Measurements from ENCODE around the gene CRLF3.

Gene CRLF3, protein sequence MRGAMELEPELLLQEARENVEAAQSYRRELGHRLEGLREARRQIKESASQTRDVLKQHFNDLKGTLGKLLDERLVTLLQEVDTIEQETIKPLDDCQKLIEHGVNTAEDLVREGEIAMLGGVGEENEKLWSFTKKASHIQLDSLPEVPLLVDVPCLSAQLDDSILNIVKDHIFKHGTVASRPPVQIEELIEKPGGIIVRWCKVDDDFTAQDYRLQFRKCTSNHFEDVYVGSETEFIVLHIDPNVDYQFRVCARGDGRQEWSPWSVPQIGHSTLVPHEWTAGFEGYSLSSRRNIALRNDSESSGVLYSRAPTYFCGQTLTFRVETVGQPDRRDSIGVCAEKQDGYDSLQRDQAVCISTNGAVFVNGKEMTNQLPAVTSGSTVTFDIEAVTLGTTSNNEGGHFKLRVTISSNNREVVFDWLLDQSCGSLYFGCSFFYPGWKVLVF

GRCh38 chr17:30824356-30825145 lies at the start of gene CRLF3:
Gene CRLF3 (minus strand): TSS chr17:30824692. CDS start chr17:30824651, 41 bp downstream.
- peak within 1 kb of the TSS; percentile 93 for H3K4me3 ChIP-seq (ENCODE audit: low read depth, low read length)
- H3K4me1 ChIP-seq (ENCODE audit: control insufficient read depth, insufficient read depth, low read length): peaks cover 22% of the 10 kb centered on the region
- POLR2A ChIA-PET: interaction anchor here (0.5 to 2.1 kb wide), 12 partner anchors 12 to 533 kb away, joined by 3 to 9 read pairs (median 3); partner anchors contain the start of gene BLMH
- H3K36me3 ChIP-seq (ENCODE audit: control insufficient read depth in 2 of 2, insufficient read depth in 1 of 2, low read length in 2 of 2): no peaks in the 10 kb centered on the region; a peak in 1 of 3 replicates
- H3K27ac ChIP-seq (ENCODE audit: extremely low read depth, low read depth, low read length): peak within 1 kb of the TSS; percentile 95
- H3K9me3 ChIP-seq (ENCODE audit: control insufficient read depth, insufficient read depth, low read depth, low read length): no peaks in the 10 kb centered on the region
- CTCF ChIA-PET: interaction anchor here (0.6 to 3.0 kb wide), 18 partner anchors 9 to 721 kb away, joined by 3 to 19 read pairs (median 3); partner anchors contain the start of gene BLMH
- TF ChIP-seq ZNF629 (tag by site-specific recombination; IDR thresholded peaks at IDR 0.05) (peak; percentile 12), HOXA7 (CRISPR knock-in tag; IDR thresholded peaks at IDR 0.05; ENCODE audit: borderline replicate concordance) (no peak), ZNF777 (tag by site-specific recombination; IDR thresholded peaks at IDR 0.05; ENCODE audit: borderline replicate concordance) (no peak), ZNF596 (tag by site-specific recombination; IDR thresholded peaks at IDR 0.05) (peak; percentile 40; the same call in 1 of the 2 replicates), HOXD13 (CRISPR knock-in tag; IDR thresholded peaks at IDR 0.05; ENCODE audit: borderline replicate concordance) (no peak), ZNF768 (tag by site-specific recombination; IDR thresholded peaks at IDR 0.05) (peak; percentile 74; the same call in 1 of the 2 replicates), ZNF660 (tag by site-specific recombination; IDR thresholded peaks at IDR 0.05) (peak; percentile 93), ZNF488 (tag by site-specific recombination; IDR thresholded peaks at IDR 0.05) (no peak), ZSCAN16 (tag by site-specific recombination; IDR thresholded peaks at IDR 0.05) (no peak), ZNF585B (tag by site-specific recombination; IDR thresholded peaks at IDR 0.05) (no peak), ZNF571 (tag by site-specific recombination; IDR thresholded peaks at IDR 0.05) (no peak), ZSCAN5A (tag by site-specific recombination; IDR thresholded peaks at IDR 0.05) (peak; percentile 63), OVOL3 (tag by site-specific recombination; IDR thresholded peaks at IDR 0.05) (0 out of 2 replicates have a peak, but pooled peaks have one; percentile 60), ATF2 (tag by site-specific recombination; IDR thresholded peaks at IDR 0.05; ENCODE audit: low read depth) (no peak), ZNF214 (tag by site-specific recombination; IDR thresholded peaks at IDR 0.05; ENCODE audit: borderline replicate concordance) (no peak), ZFP37 (tag by site-specific recombination; IDR thresholded peaks at IDR 0.05) (0 out of 2 replicates have a peak, but pooled peaks have one; percentile 26), ZNF433 (tag by site-specific recombination; IDR thresholded peaks at IDR 0.05; ENCODE audit: low read depth) (no peak), PRDM6 (tag by site-specific recombination; IDR thresholded peaks at IDR 0.05) (no peak)
- TF ChIP-seq, protein P1, sequence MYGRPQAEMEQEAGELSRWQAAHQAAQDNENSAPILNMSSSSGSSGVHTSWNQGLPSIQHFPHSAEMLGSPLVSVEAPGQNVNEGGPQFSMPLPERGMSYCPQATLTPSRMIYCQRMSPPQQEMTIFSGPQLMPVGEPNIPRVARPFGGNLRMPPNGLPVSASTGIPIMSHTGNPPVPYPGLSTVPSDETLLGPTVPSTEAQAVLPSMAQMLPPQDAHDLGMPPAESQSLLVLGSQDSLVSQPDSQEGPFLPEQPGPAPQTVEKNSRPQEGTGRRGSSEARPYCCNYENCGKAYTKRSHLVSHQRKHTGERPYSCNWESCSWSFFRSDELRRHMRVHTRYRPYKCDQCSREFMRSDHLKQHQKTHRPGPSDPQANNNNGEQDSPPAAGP (tag by site-specific recombination; IDR thresholded peaks at IDR 0.05): peak; percentile 77; the same call in 1 of the 2 replicates
- TF ChIP-seq, protein P2, sequence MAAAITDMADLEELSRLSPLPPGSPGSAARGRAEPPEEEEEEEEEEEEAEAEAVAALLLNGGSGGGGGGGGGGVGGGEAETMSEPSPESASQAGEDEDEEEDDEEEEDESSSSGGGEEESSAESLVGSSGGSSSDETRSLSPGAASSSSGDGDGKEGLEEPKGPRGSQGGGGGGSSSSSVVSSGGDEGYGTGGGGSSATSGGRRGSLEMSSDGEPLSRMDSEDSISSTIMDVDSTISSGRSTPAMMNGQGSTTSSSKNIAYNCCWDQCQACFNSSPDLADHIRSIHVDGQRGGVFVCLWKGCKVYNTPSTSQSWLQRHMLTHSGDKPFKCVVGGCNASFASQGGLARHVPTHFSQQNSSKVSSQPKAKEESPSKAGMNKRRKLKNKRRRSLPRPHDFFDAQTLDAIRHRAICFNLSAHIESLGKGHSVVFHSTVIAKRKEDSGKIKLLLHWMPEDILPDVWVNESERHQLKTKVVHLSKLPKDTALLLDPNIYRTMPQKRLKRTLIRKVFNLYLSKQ (tag by site-specific recombination; IDR thresholded peaks at IDR 0.05; ENCODE audit: borderline replicate concordance): no peak
- TF ChIP-seq, protein P3, sequence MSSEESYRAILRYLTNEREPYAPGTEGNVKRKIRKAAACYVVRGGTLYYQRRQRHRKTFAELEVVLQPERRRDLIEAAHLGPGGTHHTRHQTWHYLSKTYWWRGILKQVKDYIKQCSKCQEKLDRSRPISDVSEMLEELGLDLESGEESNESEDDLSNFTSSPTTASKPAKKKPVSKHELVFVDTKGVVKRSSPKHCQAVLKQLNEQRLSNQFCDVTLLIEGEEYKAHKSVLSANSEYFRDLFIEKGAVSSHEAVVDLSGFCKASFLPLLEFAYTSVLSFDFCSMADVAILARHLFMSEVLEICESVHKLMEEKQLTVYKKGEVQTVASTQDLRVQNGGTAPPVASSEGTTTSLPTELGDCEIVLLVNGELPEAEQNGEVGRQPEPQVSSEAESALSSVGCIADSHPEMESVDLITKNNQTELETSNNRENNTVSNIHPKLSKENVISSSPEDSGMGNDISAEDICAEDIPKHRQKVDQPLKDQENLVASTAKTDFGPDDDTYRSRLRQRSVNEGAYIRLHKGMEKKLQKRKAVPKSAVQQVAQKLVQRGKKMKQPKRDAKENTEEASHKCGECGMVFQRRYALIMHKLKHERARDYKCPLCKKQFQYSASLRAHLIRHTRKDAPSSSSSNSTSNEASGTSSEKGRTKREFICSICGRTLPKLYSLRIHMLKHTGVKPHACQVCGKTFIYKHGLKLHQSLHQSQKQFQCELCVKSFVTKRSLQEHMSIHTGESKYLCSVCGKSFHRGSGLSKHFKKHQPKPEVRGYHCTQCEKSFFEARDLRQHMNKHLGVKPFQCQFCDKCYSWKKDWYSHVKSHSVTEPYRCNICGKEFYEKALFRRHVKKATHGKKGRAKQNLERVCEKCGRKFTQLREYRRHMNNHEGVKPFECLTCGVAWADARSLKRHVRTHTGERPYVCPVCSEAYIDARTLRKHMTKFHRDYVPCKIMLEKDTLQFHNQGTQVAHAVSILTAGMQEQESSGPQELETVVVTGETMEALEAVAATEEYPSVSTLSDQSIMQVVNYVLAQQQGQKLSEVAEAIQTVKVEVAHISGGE (tag by site-specific recombination; conservative IDR thresholded peaks at IDR 0.05; ENCODE audit: low read depth): peak; percentile 42; the same call in 1 of the 2 replicates

Data from HEK293 (cell line).